WTC11 (cell line): ENCODE data around the gene SEZ6. TPM values are rescaled to one million over a fixed set of nuclear protein-coding genes. Genes with fewer than 3 reads are reported as not detected.

Experiments
- ATAC-seq: fragments of 200-7000 bp; cut with Tn5 transposase; 2 replicates; pipeline ENCODE4 v1.10.0; 2021; ENCODE audit warnings: mild to moderate bottlenecking, moderate library complexity
- Bru-seq: library from RNA; stranded (reverse); fragments of 400-500 nt; gene quantifications from one replicate; lab custom pipeline; 2021; lab: Mats Ljungman, UMichigan
- CTCF ChIA-PET: fragments of 300-600 bp; sonication (Branson Sonifier 250); formaldehyde crosslinking; loops from one replicate; lab custom pipeline; 2021; ENCODE audit warnings: antibody characterized with exemption; lab: Charles Lee
- POLR2A ChIA-PET: fragments of 350-600 bp; sonication (Branson Sonifier 250); formaldehyde crosslinking; loops from one replicate; lab custom pipeline; 2021; ENCODE audit warnings: antibody characterized with exemption; lab: Charles Lee
- DNase-seq: peaks from one replicate; pipeline ENCODE4 v3.0.0; 2021; ENCODE audit warnings: low spot score
- H3K27ac Mint-ChIP-seq: 2 replicates; pipeline ENCODE4 v1.8.0; 2021; ENCODE audit warnings: mixed read lengths
- H3K27me3 Mint-ChIP-seq: 2 replicates; pipeline ENCODE4 v1.8.0; 2021; ENCODE audit warnings: low read depth, mild to moderate bottlenecking, moderate library complexity, mixed read lengths
- H3K36me3 Mint-ChIP-seq: 2 replicates; pipeline ENCODE4 v1.8.0; 2021; ENCODE audit warnings: mixed read lengths
- H3K4me1 Mint-ChIP-seq: 2 replicates; pipeline ENCODE4 v1.8.0; 2022; ENCODE audit warnings: mixed read lengths
- H3K4me3 Mint-ChIP-seq: 2 replicates; pipeline ENCODE4 v1.8.0; 2021; ENCODE audit warnings: mild to moderate bottlenecking, moderate library complexity, mixed read lengths
- H3K9me3 Mint-ChIP-seq: 2 replicates; pipeline ENCODE4 v1.8.0; 2021; ENCODE audit warnings: mixed read lengths
- CBFB ChIP-seq: sonication (generic); formaldehyde crosslinking; IDR thresholded peaks from 2 replicates; pipeline ENCODE4 v1.8.1; 2022; ENCODE audit warnings: mild to moderate bottlenecking, low read depth, missing genetic modification reagents
- ELF4 ChIP-seq: sonication (generic); formaldehyde crosslinking; IDR thresholded peaks from 2 replicates; pipeline ENCODE4 v1.8.1; 2022; ENCODE audit warnings: low read depth, mild to moderate bottlenecking, moderate library complexity, missing genetic modification reagents
- NR2C2 ChIP-seq: sonication (generic); formaldehyde crosslinking; IDR thresholded peaks from 2 replicates; pipeline ENCODE4 v1.8.0; 2022; ENCODE audit warnings: mild to moderate bottlenecking, missing genetic modification reagents
- PRRX2 ChIP-seq: fragments of 250-450 bp; sonication (Bioruptor Pico); IDR thresholded peaks from 2 replicates; pipeline ENCODE4 v1.8.0; 2021; ENCODE audit warnings: mild to moderate bottlenecking
- RORB ChIP-seq: fragments of 250-450 bp; sonication (Bioruptor Pico); IDR thresholded peaks from 2 replicates; pipeline ENCODE4 v1.9.0; 2021; ENCODE audit warnings: mild to moderate bottlenecking
- SP1 ChIP-seq: sonication (generic); formaldehyde crosslinking; conservative IDR thresholded peaks from 2 replicates; pipeline ENCODE4 v1.8.1; 2022; ENCODE audit warnings: missing genetic modification reagents
- ZNF263 ChIP-seq: sonication (generic); formaldehyde crosslinking; IDR thresholded peaks from 2 replicates; pipeline ENCODE4 v1.8.1; 2022; ENCODE audit warnings: low read depth, mild to moderate bottlenecking, moderate library complexity, missing genetic modification reagents
- ZNF423 ChIP-seq: fragments of 250-450 bp; sonication (Bioruptor Pico); IDR thresholded peaks from 2 replicates; pipeline ENCODE4 v2.1.2; 2022; ENCODE audit warnings: mild to moderate bottlenecking, moderate library complexity
- ZNF671 ChIP-seq: fragments of 250-450 bp; sonication (Bioruptor Pico); IDR thresholded peaks from 2 replicates; pipeline ENCODE4 v1.8.0; 2021; ENCODE audit warnings: mild to moderate bottlenecking
- long read RNA-seq, 3 experiments: library from RNA in 1 of 3; library from capped mRNA in 1 of 3; library from polyadenylated mRNA in 1 of 3; unstranded in 2 of 3; stranded (forward) in 1 of 3; transcript quantifications; one replicate each; pipeline ENCODE4 v2.0.0, GENCODE V29; 2021
- total RNA-seq: library from RNA; stranded (reverse); gene quantifications from 3 replicates; pipeline ENCODE4 v1.2.3, GENCODE V29; 2021
- TF ChIP-seq, protein P1 (sequence below): fragments of 250-450 bp; sonication (Bioruptor Pico); IDR thresholded peaks from 2 replicates; pipeline ENCODE4 v1.8.0; 2021; ENCODE audit warnings: mild to moderate bottlenecking
- TF ChIP-seq, protein P2 (sequence below): sonication (generic); formaldehyde crosslinking; IDR thresholded peaks from 2 replicates; pipeline ENCODE4 v1.8.1; 2022; ENCODE audit warnings: low read depth, mild to moderate bottlenecking, moderate library complexity, missing genetic modification reagents, borderline replicate concordance
- TF ChIP-seq, protein P3 (sequence below): sonication (generic); formaldehyde crosslinking; IDR thresholded peaks from 2 replicates; pipeline ENCODE4 v1.8.1; 2023; ENCODE audit warnings: mild to moderate bottlenecking, missing genetic modification reagents, borderline replicate concordance
- TF ChIP-seq, protein P4 (sequence below): fragments of 250-450 bp; sonication (Bioruptor Pico); IDR thresholded peaks from 2 replicates; pipeline ENCODE4 v1.9.0; 2021; ENCODE audit warnings: mild to moderate bottlenecking, borderline replicate concordance
- TF ChIP-seq, protein P5 (sequence below): fragments of 250-450 bp; sonication (Bioruptor Pico); IDR thresholded peaks from 2 replicates; pipeline ENCODE4 v2.1.2; 2022; ENCODE audit warnings: mild to moderate bottlenecking, moderate library complexity
- TF ChIP-seq, protein P6 (sequence below): sonication (generic); formaldehyde crosslinking; IDR thresholded peaks from 2 replicates; pipeline ENCODE4 v1.8.1; 2023; ENCODE audit warnings: mild to moderate bottlenecking, moderate library complexity, missing genetic modification reagents
- TF ChIP-seq, protein P7 (sequence below): sonication (generic); formaldehyde crosslinking; IDR thresholded peaks from 2 replicates; pipeline ENCODE4 v1.8.1; 2023; ENCODE audit warnings: mild to moderate bottlenecking, missing genetic modification reagents, moderate library complexity

SEZ6 gene, protein sequence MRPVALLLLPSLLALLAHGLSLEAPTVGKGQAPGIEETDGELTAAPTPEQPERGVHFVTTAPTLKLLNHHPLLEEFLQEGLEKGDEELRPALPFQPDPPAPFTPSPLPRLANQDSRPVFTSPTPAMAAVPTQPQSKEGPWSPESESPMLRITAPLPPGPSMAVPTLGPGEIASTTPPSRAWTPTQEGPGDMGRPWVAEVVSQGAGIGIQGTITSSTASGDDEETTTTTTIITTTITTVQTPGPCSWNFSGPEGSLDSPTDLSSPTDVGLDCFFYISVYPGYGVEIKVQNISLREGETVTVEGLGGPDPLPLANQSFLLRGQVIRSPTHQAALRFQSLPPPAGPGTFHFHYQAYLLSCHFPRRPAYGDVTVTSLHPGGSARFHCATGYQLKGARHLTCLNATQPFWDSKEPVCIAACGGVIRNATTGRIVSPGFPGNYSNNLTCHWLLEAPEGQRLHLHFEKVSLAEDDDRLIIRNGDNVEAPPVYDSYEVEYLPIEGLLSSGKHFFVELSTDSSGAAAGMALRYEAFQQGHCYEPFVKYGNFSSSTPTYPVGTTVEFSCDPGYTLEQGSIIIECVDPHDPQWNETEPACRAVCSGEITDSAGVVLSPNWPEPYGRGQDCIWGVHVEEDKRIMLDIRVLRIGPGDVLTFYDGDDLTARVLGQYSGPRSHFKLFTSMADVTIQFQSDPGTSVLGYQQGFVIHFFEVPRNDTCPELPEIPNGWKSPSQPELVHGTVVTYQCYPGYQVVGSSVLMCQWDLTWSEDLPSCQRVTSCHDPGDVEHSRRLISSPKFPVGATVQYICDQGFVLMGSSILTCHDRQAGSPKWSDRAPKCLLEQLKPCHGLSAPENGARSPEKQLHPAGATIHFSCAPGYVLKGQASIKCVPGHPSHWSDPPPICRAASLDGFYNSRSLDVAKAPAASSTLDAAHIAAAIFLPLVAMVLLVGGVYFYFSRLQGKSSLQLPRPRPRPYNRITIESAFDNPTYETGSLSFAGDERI
- 1.4 to 3.0 TPM (median 1.6 TPM) in 3 replicates for total RNA-seq
- percentile 12 among the genes with signal in this experiment for Bru-seq, nascent RNA
- long read RNA-seq, experiment 1, full-length matches to known transcripts = 1 of 3 reads
- long read RNA-seq, experiment 1, partial matches to known transcripts = 2 of 3 reads
- long read RNA-seq, experiment 1, other reads (novel, unspliced or antisense) = 0 of 3 reads
- long read RNA-seq, experiment 2, partial matches to known transcripts = 1 of 2 reads
- long read RNA-seq, experiment 2, other reads (novel, unspliced or antisense) = 1 of 2 reads
- long read RNA-seq, experiment 3 = 0 reads

DNA sequence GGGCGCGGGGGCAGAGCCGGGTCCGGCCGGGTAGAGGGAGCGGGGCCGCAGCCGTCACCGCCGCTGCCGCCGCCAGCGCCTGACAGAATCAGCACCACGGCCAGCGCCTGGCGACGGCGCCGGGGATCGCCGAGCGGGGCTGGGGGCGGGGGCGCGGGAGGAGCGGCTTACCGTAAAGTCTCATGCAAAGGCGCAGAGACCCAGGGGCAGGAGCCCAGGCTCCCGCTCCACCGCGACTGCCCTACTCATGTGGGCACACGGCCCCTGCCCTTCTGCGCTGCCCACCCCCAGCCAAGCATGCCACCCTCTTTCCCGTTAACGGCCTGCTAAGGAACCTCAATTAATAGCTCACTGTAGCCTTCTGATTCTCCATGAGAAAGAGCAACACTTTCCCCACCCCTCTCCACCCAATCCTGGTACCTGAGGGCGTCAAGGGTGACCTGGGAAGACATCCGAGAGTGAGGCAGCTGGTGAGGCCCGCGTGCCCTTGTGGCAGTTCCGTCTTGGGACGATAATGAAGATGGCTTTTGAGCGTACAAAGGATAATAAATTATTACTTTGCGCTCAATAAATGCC, at the start of gene SEZ6:
SEZ6 (minus strand) TSS at position 98 of the 576 bp plus-strand sequence. CDS start 164 bp downstream, outside the sequence.
- Mint-ChIP-seq H3K4me3 (peak within 1 kb of the TSS; percentile 69), H3K27ac (no peak within 1 kb of the TSS), H3K36me3 (no peaks in the 10 kb centered on the region), H3K9me3 (no peaks in the 10 kb centered on the region), H3K27me3 (peaks cover 50% of the 10 kb centered on the region), H3K4me1 (peaks cover 76% of the 10 kb centered on the region)
- ChIA-PET POLR2A (interaction anchor here (1.1 kb wide), 1 partner anchor 55 kb away, joined by 4 read pairs; the partner anchor contains the start of gene PHF12), CTCF (interaction anchor here (0.6 to 17.6 kb wide), 9 partner anchors 11 to 782 kb away, joined by 3 to 228 read pairs (median 3); partner anchors contain the start of genes MYO18A and PIPOX)
- DNase-seq (peak; percentile 91), ATAC-seq (peak; percentile 63)
- TF ChIP-seq, protein P1, sequence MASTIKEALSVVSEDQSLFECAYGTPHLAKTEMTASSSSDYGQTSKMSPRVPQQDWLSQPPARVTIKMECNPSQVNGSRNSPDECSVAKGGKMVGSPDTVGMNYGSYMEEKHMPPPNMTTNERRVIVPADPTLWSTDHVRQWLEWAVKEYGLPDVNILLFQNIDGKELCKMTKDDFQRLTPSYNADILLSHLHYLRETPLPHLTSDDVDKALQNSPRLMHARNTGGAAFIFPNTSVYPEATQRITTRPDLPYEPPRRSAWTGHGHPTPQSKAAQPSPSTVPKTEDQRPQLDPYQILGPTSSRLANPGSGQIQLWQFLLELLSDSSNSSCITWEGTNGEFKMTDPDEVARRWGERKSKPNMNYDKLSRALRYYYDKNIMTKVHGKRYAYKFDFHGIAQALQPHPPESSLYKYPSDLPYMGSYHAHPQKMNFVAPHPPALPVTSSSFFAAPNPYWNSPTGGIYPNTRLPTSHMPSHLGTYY (CRISPR knock-in tag) = no peak
- TF ChIP-seq, protein P2, sequence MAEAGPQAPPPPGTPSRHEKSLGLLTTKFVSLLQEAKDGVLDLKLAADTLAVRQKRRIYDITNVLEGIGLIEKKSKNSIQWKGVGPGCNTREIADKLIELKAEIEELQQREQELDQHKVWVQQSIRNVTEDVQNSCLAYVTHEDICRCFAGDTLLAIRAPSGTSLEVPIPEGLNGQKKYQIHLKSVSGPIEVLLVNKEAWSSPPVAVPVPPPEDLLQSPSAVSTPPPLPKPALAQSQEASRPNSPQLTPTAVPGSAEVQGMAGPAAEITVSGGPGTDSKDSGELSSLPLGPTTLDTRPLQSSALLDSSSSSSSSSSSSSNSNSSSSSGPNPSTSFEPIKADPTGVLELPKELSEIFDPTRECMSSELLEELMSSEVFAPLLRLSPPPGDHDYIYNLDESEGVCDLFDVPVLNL = peak; percentile 87; the same call in 1 of the 2 replicates
- TF ChIP-seq ELF4 (CRISPR knock-in tag) = 0 out of 2 replicates have a peak, but pooled peaks have one; percentile 65
- peak; percentile 81 for TF ChIP-seq CBFB (CRISPR knock-in tag)
- TF ChIP-seq SP1 (CRISPR knock-in tag) = peak; percentile 84
- TF ChIP-seq RORB (CRISPR knock-in tag) = no peak
- no peak for TF ChIP-seq ZNF263 (CRISPR knock-in tag)
- no peak for TF ChIP-seq ZNF423 (CRISPR knock-in tag)
- TF ChIP-seq, protein P3, sequence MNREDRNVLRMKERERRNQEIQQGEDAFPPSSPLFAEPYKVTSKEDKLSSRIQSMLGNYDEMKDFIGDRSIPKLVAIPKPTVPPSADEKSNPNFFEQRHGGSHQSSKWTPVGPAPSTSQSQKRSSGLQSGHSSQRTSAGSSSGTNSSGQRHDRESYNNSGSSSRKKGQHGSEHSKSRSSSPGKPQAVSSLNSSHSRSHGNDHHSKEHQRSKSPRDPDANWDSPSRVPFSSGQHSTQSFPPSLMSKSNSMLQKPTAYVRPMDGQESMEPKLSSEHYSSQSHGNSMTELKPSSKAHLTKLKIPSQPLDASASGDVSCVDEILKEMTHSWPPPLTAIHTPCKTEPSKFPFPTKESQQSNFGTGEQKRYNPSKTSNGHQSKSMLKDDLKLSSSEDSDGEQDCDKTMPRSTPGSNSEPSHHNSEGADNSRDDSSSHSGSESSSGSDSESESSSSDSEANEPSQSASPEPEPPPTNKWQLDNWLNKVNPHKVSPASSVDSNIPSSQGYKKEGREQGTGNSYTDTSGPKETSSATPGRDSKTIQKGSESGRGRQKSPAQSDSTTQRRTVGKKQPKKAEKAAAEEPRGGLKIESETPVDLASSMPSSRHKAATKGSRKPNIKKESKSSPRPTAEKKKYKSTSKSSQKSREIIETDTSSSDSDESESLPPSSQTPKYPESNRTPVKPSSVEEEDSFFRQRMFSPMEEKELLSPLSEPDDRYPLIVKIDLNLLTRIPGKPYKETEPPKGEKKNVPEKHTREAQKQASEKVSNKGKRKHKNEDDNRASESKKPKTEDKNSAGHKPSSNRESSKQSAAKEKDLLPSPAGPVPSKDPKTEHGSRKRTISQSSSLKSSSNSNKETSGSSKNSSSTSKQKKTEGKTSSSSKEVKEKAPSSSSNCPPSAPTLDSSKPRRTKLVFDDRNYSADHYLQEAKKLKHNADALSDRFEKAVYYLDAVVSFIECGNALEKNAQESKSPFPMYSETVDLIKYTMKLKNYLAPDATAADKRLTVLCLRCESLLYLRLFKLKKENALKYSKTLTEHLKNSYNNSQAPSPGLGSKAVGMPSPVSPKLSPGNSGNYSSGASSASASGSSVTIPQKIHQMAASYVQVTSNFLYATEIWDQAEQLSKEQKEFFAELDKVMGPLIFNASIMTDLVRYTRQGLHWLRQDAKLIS = peak; percentile 62; the same call in 1 of the 2 replicates
- TF ChIP-seq, protein P4, sequence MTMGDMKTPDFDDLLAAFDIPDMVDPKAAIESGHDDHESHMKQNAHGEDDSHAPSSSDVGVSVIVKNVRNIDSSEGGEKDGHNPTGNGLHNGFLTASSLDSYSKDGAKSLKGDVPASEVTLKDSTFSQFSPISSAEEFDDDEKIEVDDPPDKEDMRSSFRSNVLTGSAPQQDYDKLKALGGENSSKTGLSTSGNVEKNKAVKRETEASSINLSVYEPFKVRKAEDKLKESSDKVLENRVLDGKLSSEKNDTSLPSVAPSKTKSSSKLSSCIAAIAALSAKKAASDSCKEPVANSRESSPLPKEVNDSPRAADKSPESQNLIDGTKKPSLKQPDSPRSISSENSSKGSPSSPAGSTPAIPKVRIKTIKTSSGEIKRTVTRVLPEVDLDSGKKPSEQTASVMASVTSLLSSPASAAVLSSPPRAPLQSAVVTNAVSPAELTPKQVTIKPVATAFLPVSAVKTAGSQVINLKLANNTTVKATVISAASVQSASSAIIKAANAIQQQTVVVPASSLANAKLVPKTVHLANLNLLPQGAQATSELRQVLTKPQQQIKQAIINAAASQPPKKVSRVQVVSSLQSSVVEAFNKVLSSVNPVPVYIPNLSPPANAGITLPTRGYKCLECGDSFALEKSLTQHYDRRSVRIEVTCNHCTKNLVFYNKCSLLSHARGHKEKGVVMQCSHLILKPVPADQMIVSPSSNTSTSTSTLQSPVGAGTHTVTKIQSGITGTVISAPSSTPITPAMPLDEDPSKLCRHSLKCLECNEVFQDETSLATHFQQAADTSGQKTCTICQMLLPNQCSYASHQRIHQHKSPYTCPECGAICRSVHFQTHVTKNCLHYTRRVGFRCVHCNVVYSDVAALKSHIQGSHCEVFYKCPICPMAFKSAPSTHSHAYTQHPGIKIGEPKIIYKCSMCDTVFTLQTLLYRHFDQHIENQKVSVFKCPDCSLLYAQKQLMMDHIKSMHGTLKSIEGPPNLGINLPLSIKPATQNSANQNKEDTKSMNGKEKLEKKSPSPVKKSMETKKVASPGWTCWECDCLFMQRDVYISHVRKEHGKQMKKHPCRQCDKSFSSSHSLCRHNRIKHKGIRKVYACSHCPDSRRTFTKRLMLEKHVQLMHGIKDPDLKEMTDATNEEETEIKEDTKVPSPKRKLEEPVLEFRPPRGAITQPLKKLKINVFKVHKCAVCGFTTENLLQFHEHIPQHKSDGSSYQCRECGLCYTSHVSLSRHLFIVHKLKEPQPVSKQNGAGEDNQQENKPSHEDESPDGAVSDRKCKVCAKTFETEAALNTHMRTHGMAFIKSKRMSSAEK (CRISPR knock-in tag) = no peak
- TF ChIP-seq PRRX2 (CRISPR knock-in tag) = no peak
- TF ChIP-seq ZNF671 = no peak
- TF ChIP-seq, protein P5, sequence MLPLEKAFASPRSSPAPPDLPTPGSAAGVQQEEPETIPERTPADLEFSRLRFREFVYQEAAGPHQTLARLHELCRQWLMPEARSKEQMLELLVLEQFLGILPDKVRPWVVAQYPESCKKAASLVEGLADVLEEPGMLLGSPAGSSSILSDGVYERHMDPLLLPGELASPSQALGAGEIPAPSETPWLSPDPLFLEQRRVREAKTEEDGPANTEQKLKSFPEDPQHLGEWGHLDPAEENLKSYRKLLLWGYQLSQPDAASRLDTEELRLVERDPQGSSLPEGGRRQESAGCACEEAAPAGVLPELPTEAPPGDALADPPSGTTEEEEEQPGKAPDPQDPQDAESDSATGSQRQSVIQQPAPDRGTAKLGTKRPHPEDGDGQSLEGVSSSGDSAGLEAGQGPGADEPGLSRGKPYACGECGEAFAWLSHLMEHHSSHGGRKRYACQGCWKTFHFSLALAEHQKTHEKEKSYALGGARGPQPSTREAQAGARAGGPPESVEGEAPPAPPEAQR (CRISPR knock-in tag) = no peak
- TF ChIP-seq, protein P6, sequence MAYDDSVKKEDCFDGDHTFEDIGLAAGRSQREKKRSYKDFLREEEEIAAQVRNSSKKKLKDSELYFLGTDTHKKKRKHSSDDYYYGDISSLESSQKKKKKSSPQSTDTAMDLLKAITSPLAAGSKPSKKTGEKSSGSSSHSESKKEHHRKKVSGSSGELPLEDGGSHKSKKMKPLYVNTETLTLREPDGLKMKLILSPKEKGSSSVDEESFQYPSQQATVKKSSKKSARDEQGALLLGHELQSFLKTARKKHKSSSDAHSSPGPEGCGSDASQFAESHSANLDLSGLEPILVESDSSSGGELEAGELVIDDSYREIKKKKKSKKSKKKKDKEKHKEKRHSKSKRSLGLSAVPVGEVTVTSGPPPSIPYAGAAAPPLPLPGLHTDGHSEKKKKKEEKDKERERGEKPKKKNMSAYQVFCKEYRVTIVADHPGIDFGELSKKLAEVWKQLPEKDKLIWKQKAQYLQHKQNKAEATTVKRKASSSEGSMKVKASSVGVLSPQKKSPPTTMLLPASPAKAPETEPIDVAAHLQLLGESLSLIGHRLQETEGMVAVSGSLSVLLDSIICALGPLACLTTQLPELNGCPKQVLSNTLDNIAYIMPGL (CRISPR knock-in tag) = 0 out of 2 replicates have a peak, but pooled peaks have one; percentile 39
- TF ChIP-seq, protein P7, sequence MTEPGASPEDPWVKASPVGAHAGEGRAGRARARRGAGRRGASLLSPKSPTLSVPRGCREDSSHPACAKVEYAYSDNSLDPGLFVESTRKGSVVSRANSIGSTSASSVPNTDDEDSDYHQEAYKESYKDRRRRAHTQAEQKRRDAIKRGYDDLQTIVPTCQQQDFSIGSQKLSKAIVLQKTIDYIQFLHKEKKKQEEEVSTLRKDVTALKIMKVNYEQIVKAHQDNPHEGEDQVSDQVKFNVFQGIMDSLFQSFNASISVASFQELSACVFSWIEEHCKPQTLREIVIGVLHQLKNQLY (CRISPR knock-in tag) = peak; percentile 57; the same call in 1 of the 2 replicates
- TF ChIP-seq NR2C2 (CRISPR knock-in tag) = no peak
